GM23338 (cell line): ENCODE results near the gene CFLAR. TPM values are rescaled to one million over a fixed set of nuclear protein-coding genes. Genes with fewer than 3 reads are reported as not detected.

Source experiments
- ATAC-seq: fragments of 200-7000 bp; cut with Tn5 transposase; 3 replicates; pipeline ENCODE4 v1.9.1; 2020
- DNase-seq: peaks from one replicate; pipeline ENCODE4 v3.0.0-alpha.2; 2015; ENCODE audit warnings: low spot score
- H2AFZ ChIP-seq: fragments of 200-600 bp; sonication (generic); 2 replicates; pipeline ENCODE4 v1.8.0; 2016; ENCODE audit warnings: antibody characterized with exemption, mild to moderate bottlenecking, moderate library complexity
- H3F3A ChIP-seq: fragments of 200-600 bp; sonication (generic); replicated peaks from 2 replicates; pipeline ENCODE4 v1.8.0; 2017; ENCODE audit warnings: antibody characterized with exemption, mixed run types, low read depth
- H3K27ac ChIP-seq: fragments of 200-600 bp; sonication (generic); 2 replicates; pipeline ENCODE4 v1.6.1; 2016; ENCODE audit warnings: low read depth
- H3K27me3 ChIP-seq: fragments of 200-600 bp; sonication (generic); 2 replicates; pipeline ENCODE4 v1.8.0; 2016; ENCODE audit warnings: mild to moderate bottlenecking, mixed run types, moderate library complexity; ENCODE audit not compliant: insufficient read depth
- H3K36me3 ChIP-seq: fragments of 200-600 bp; sonication (generic); 2 replicates; pipeline ENCODE4 v1.8.0; 2016; ENCODE audit warnings: mild to moderate bottlenecking; ENCODE audit not compliant: insufficient read depth
- H3K4me1 ChIP-seq: fragments of 200-600 bp; sonication (generic); 2 replicates; pipeline ENCODE4 v1.8.0; 2016; ENCODE audit warnings: mild to moderate bottlenecking, moderate library complexity; ENCODE audit not compliant: insufficient read depth
- H3K4me2 ChIP-seq: fragments of 200-600 bp; sonication (generic); 2 replicates; pipeline ENCODE4 v1.7.1; 2017; ENCODE audit warnings: mixed run types
- H3K4me3 ChIP-seq: fragments of 200-600 bp; sonication (generic); 2 replicates; pipeline ENCODE4 v1.6.1; 2016; ENCODE audit warnings: mixed run types
- H3K79me2 ChIP-seq: fragments of 200-600 bp; sonication (generic); replicated peaks from 2 replicates; pipeline ENCODE4 v1.8.0; 2017; ENCODE audit warnings: mild to moderate bottlenecking; ENCODE audit not compliant: insufficient read depth
- H3K9me2 ChIP-seq: fragments of 200-600 bp; sonication (generic); 2 replicates; pipeline ENCODE4 v1.8.0; 2017; ENCODE audit not compliant: insufficient read depth
- H4K20me1 ChIP-seq: fragments of 200-600 bp; sonication (generic); replicated peaks from 2 replicates; pipeline ENCODE4 v1.8.0; 2017; ENCODE audit warnings: mild to moderate bottlenecking; ENCODE audit not compliant: insufficient read depth
- H3K27ac Mint-ChIP-seq: 2 replicates; pipeline ENCODE4 v1.8.0; 2020; ENCODE audit warnings: inconsistent platforms, mild to moderate bottlenecking, moderate library complexity, mixed read lengths
- H3K27me3 Mint-ChIP-seq: 3 replicates; pipeline ENCODE4 v1.8.0; 2022; ENCODE audit warnings: low read depth, mild to moderate bottlenecking, moderate library complexity, mixed read lengths, inconsistent platforms; ENCODE audit not compliant: insufficient read depth, poor library complexity
- H3K36me3 Mint-ChIP-seq: 3 replicates; pipeline ENCODE4 v1.8.0; 2021; ENCODE audit warnings: low read depth, mild to moderate bottlenecking, inconsistent platforms, moderate library complexity, mixed read lengths
- H3K4me1 Mint-ChIP-seq: 3 replicates; pipeline ENCODE4 v1.8.0; 2020; ENCODE audit warnings: mild to moderate bottlenecking, inconsistent platforms, mixed read lengths
- H3K4me3 Mint-ChIP-seq: 3 replicates; pipeline ENCODE4 v1.8.0; 2021; ENCODE audit warnings: moderate library complexity, mild to moderate bottlenecking, inconsistent platforms, mixed read lengths
- H3K9me3 Mint-ChIP-seq: 3 replicates; pipeline ENCODE4 v1.8.0; 2020; ENCODE audit warnings: moderate library complexity, mild to moderate bottlenecking, inconsistent platforms, mixed read lengths
- CREB1 ChIP-seq: fragments of 250-450 bp; sonication (Bioruptor Pico); IDR thresholded peaks from 2 replicates; pipeline ENCODE4 v1.5.0; 2020; ENCODE audit warnings: low read depth, mild to moderate bottlenecking, moderate library complexity
- EZH2 ChIP-seq: fragments of 200-600 bp; sonication (generic); IDR thresholded peaks from one replicate; pipeline ENCODE4 v1.8.0; 2017; ENCODE audit warnings: antibody characterized with exemption, mild to moderate bottlenecking, low read depth; ENCODE audit not compliant: unreplicated experiment
- EZH2phosphoT487 ChIP-seq: fragments of 200-600 bp; sonication (generic); IDR thresholded peaks from one replicate; pipeline ENCODE4 v1.8.1; 2018; ENCODE audit warnings: antibody characterized with exemption; ENCODE audit not compliant: unreplicated experiment
- JUNB ChIP-seq: IDR thresholded peaks from one replicate; pipeline ENCODE4 v1.6.1; 2016; ENCODE audit warnings: antibody characterized with exemption; ENCODE audit not compliant: unreplicated experiment
- NANOG ChIP-seq: IDR thresholded peaks from 2 replicates; pipeline ENCODE4 v1.6.1; 2016; ENCODE audit warnings: antibody characterized with exemption, borderline replicate concordance
- POLR2AphosphoS5 ChIP-seq: IDR thresholded peaks from 2 replicates; pipeline ENCODE4 v1.6.1; 2016; ENCODE audit warnings: antibody characterized with exemption, low read depth
- STAT1 ChIP-seq: IDR thresholded peaks from one replicate; pipeline ENCODE4 v1.6.1; 2016; ENCODE audit warnings: antibody characterized with exemption; ENCODE audit not compliant: unreplicated experiment
- ZNF114 ChIP-seq: fragments of 250-450 bp; sonication (Bioruptor Pico); IDR thresholded peaks from 2 replicates; pipeline ENCODE4 v1.5.0; 2020; ENCODE audit warnings: mild to moderate bottlenecking, moderate library complexity
- ZNF331 ChIP-seq: fragments of 250-450 bp; sonication (Bioruptor Pico); IDR thresholded peaks from 2 replicates; pipeline ENCODE4 v1.5.0; 2020; ENCODE audit warnings: low read depth, mild to moderate bottlenecking, moderate library complexity
- polyA plus RNA-seq: library from polyadenylated mRNA; unstranded; fragments of >200 nt; fragmentation: Nextera tagmentation; extraction: Ambion mirVana; gene quantifications from 2 replicates; pipeline ENCODE4 v1.2.1, GENCODE V29; 2016
- total RNA-seq: library from RNA; depleted of rRNA; stranded (reverse); fragments of >200 nt; shearing (Covaris generic); gene quantifications from 2 replicates; pipeline ENCODE4 v1.2.3, GENCODE V29; 2014
- TF ChIP-seq, protein P1 (sequence below), 2 experiments: fragments of 200-600 bp in 1 of 2; sonication (generic) in 1 of 2; conservative IDR thresholded peaks; 2 replicates each; pipeline versions ENCODE4 v1.5.1 to v1.6.1; 2016 to 2017; ENCODE audit warnings: antibody characterized with exemption in 2 of 2, low read depth in 2 of 2, mild to moderate bottlenecking in 2 of 2, moderate library complexity in 1 of 2
- TF ChIP-seq, protein P2 (sequence below): IDR thresholded peaks from one replicate; pipeline ENCODE4 v1.6.1; 2018; ENCODE audit warnings: antibody characterized with exemption; ENCODE audit not compliant: unreplicated experiment
- TF ChIP-seq, protein P3 (sequence below): fragments of 250-450 bp; sonication (Bioruptor Pico); IDR thresholded peaks from 2 replicates; pipeline ENCODE4 v1.5.0; 2020; ENCODE audit warnings: mild to moderate bottlenecking, moderate library complexity
- TF ChIP-seq, protein P4 (sequence below): IDR thresholded peaks from 2 replicates; pipeline ENCODE4 v1.6.1; 2016; ENCODE audit warnings: antibody characterized with exemption

CFLAR gene
- total and polyA plus RNA-seq, 2 experiments from 2014 or later = 10.1 to 15.1 TPM

DNA sequence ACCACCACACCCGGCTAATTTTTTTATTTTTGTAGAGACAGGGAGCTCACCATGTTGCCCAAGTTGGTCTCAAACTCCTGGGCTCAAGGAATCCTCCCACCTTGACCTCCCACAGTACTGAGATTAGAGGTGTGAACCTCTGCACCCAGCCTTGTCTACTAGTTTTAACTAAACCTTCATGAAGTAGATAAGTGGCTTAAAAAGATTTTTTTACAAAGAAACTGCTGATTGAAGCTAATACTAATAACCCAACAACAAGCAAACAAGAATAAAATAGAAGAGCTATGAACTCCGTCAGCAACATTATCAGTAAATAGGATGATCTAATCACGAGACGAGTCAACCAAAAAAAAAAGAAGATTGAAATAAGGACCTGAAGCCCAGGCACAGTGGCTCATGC, 25.4 kb upstream of the CFLAR start:
- Histone ChIP-seq H2AFZ (no peak overlapping the region), H3K27me3 (no peaks in the 10 kb centered on the region), H3K27ac (no peak overlapping the region), H3K4me2 (no peak overlapping the region), H3K79me2 (no peaks in the 10 kb centered on the region), H3K36me3 (0 out of 2 replicates have a peak, but pooled peaks cover 4% of the 10 kb centered on the region), H3K4me1 (no peaks in the 10 kb centered on the region), H3K4me3 (no peak overlapping the region), H3K9me2 (no peaks in the 10 kb centered on the region), H4K20me1 (no peaks in the 10 kb centered on the region), H3F3A (no peaks in the 10 kb centered on the region)
- no peak overlapping the region for H3K4me3 Mint-ChIP-seq
- TF ChIP-seq, protein P1, sequence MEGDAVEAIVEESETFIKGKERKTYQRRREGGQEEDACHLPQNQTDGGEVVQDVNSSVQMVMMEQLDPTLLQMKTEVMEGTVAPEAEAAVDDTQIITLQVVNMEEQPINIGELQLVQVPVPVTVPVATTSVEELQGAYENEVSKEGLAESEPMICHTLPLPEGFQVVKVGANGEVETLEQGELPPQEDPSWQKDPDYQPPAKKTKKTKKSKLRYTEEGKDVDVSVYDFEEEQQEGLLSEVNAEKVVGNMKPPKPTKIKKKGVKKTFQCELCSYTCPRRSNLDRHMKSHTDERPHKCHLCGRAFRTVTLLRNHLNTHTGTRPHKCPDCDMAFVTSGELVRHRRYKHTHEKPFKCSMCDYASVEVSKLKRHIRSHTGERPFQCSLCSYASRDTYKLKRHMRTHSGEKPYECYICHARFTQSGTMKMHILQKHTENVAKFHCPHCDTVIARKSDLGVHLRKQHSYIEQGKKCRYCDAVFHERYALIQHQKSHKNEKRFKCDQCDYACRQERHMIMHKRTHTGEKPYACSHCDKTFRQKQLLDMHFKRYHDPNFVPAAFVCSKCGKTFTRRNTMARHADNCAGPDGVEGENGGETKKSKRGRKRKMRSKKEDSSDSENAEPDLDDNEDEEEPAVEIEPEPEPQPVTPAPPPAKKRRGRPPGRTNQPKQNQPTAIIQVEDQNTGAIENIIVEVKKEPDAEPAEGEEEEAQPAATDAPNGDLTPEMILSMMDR (conservative IDR thresholded peaks at IDR 0.05; ENCODE audit: low read depth in 2 of 2) = no peak
- TF ChIP-seq, protein P2, sequence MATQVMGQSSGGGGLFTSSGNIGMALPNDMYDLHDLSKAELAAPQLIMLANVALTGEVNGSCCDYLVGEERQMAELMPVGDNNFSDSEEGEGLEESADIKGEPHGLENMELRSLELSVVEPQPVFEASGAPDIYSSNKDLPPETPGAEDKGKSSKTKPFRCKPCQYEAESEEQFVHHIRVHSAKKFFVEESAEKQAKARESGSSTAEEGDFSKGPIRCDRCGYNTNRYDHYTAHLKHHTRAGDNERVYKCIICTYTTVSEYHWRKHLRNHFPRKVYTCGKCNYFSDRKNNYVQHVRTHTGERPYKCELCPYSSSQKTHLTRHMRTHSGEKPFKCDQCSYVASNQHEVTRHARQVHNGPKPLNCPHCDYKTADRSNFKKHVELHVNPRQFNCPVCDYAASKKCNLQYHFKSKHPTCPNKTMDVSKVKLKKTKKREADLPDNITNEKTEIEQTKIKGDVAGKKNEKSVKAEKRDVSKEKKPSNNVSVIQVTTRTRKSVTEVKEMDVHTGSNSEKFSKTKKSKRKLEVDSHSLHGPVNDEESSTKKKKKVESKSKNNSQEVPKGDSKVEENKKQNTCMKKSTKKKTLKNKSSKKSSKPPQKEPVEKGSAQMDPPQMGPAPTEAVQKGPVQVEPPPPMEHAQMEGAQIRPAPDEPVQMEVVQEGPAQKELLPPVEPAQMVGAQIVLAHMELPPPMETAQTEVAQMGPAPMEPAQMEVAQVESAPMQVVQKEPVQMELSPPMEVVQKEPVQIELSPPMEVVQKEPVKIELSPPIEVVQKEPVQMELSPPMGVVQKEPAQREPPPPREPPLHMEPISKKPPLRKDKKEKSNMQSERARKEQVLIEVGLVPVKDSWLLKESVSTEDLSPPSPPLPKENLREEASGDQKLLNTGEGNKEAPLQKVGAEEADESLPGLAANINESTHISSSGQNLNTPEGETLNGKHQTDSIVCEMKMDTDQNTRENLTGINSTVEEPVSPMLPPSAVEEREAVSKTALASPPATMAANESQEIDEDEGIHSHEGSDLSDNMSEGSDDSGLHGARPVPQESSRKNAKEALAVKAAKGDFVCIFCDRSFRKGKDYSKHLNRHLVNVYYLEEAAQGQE = no peak
- TF ChIP-seq ZNF114 (no peak), POLR2AphosphoS5 (no peak), CREB1 (CRISPR knock-in tag) (no peak), EZH2 (no peak), ZNF331 (CRISPR knock-in tag) (no peak), STAT1 (no peak), NANOG (no peak), EZH2phosphoT487 (no peak), JUNB (no peak)
- TF ChIP-seq, protein P3, sequence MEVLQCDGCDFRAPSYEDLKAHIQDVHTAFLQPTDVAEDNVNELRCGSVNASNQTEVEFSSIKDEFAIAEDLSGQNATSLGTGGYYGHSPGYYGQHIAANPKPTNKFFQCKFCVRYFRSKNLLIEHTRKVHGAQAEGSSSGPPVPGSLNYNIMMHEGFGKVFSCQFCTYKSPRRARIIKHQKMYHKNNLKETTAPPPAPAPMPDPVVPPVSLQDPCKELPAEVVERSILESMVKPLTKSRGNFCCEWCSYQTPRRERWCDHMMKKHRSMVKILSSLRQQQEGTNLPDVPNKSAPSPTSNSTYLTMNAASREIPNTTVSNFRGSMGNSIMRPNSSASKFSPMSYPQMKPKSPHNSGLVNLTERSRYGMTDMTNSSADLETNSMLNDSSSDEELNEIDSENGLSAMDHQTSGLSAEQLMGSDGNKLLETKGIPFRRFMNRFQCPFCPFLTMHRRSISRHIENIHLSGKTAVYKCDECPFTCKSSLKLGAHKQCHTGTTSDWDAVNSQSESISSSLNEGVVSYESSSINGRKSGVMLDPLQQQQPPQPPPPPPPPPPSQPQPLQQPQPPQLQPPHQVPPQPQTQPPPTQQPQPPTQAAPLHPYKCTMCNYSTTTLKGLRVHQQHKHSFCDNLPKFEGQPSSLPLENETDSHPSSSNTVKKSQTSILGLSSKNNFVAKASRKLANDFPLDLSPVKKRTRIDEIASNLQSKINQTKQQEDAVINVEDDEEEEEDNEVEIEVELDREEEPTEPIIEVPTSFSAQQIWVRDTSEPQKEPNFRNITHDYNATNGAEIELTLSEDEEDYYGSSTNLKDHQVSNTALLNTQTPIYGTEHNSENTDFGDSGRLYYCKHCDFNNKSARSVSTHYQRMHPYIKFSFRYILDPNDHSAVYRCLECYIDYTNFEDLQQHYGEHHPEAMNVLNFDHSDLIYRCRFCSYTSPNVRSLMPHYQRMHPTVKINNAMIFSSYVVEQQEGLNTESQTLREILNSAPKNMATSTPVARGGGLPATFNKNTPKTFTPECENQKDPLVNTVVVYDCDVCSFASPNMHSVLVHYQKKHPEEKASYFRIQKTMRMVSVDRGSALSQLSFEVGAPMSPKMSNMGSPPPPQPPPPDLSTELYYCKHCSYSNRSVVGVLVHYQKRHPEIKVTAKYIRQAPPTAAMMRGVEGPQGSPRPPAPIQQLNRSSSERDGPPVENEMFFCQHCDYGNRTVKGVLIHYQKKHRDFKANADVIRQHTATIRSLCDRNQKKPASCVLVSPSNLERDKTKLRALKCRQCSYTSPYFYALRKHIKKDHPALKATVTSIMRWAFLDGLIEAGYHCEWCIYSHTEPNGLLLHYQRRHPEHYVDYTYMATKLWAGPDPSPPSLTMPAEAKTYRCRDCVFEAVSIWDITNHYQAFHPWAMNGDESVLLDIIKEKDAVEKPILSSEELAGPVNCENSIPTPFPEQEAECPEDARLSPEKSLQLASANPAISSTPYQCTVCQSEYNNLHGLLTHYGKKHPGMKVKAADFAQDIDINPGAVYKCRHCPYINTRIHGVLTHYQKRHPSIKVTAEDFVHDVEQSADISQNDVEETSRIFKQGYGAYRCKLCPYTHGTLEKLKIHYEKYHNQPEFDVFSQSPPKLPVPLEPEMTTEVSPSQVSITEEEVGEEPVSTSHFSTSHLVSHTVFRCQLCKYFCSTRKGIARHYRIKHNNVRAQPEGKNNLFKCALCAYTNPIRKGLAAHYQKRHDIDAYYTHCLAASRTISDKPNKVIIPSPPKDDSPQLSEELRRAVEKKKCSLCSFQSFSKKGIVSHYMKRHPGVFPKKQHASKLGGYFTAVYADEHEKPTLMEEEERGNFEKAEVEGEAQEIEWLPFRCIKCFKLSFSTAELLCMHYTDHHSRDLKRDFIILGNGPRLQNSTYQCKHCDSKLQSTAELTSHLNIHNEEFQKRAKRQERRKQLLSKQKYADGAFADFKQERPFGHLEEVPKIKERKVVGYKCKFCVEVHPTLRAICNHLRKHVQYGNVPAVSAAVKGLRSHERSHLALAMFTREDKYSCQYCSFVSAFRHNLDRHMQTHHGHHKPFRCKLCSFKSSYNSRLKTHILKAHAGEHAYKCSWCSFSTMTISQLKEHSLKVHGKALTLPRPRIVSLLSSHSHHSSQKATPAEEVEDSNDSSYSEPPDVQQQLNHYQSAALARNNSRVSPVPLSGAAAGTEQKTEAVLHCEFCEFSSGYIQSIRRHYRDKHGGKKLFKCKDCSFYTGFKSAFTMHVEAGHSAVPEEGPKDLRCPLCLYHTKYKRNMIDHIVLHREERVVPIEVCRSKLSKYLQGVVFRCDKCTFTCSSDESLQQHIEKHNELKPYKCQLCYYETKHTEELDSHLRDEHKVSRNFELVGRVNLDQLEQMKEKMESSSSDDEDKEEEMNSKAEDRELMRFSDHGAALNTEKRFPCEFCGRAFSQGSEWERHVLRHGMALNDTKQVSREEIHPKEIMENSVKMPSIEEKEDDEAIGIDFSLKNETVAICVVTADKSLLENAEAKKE = no peak
- TF ChIP-seq, protein P4, sequence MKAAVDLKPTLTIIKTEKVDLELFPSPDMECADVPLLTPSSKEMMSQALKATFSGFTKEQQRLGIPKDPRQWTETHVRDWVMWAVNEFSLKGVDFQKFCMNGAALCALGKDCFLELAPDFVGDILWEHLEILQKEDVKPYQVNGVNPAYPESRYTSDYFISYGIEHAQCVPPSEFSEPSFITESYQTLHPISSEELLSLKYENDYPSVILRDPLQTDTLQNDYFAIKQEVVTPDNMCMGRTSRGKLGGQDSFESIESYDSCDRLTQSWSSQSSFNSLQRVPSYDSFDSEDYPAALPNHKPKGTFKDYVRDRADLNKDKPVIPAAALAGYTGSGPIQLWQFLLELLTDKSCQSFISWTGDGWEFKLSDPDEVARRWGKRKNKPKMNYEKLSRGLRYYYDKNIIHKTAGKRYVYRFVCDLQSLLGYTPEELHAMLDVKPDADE = no peak
- no peaks in the 10 kb centered on the region for H3K4me1 Mint-ChIP-seq
- H3K9me3 Mint-ChIP-seq = no peaks in the 10 kb centered on the region
- no peak for ATAC-seq
- peaks cover 16% of the 10 kb centered on the region; the same call in 2 of the 3 replicates for H3K36me3 Mint-ChIP-seq
- H3K27me3 Mint-ChIP-seq = no peaks in the 10 kb centered on the region
- H3K27ac Mint-ChIP-seq = no peak overlapping the region
- DNase-seq = no peak
